Progenitor cell of endocrine pancreas (in vitro differentiated cells): ENCODE data around the gene PRTFDC1. TPM values are rescaled to one million over a fixed set of nuclear protein-coding genes. Genes with fewer than 3 reads are reported as not detected.

Experiments used
- DNase-seq: peaks from one replicate; pipeline ENCODE4 v3.0.0; 2021; ENCODE audit warnings: low spot score; ENCODE audit not compliant: unreplicated experiment
- H3K27ac Mint-ChIP-seq: 2 replicates; pipeline ENCODE4 v1.8.0; 2021; ENCODE audit warnings: mild to moderate bottlenecking, moderate library complexity, mixed read lengths
- H3K27me3 Mint-ChIP-seq: 2 replicates; pipeline ENCODE4 v1.8.0; 2021; ENCODE audit warnings: mixed read lengths
- H3K36me3 Mint-ChIP-seq: 2 replicates; pipeline ENCODE4 v1.8.0; 2022; ENCODE audit warnings: mixed read lengths; ENCODE audit not compliant: insufficient read depth
- H3K4me1 Mint-ChIP-seq: 2 replicates; pipeline ENCODE4 v1.8.0; 2021; ENCODE audit warnings: low read depth, mixed read lengths
- H3K4me3 Mint-ChIP-seq: 2 replicates; pipeline ENCODE4 v1.8.0; 2021; ENCODE audit warnings: low read depth, mild to moderate bottlenecking, moderate library complexity, mixed read lengths
- H3K9me3 Mint-ChIP-seq: 2 replicates; pipeline ENCODE4 v1.8.0; 2021; ENCODE audit warnings: low read depth, mixed read lengths
- total RNA-seq: library from RNA; stranded (reverse); gene quantifications from 2 replicates; pipeline ENCODE4 v1.2.1, GENCODE V29; 2021
- TF ChIP-seq, protein P1 (sequence below): fragments of 200-600 bp; sonication (generic); IDR thresholded peaks from one replicate; pipeline ENCODE4 v1.5.0; 2021; ENCODE audit warnings: antibody characterized with exemption, mild to moderate bottlenecking; ENCODE audit not compliant: unreplicated experiment

PRTFDC1 gene
- total RNA-seq, 1 donor from 2014 or later: 35.4 TPM

DNA sequence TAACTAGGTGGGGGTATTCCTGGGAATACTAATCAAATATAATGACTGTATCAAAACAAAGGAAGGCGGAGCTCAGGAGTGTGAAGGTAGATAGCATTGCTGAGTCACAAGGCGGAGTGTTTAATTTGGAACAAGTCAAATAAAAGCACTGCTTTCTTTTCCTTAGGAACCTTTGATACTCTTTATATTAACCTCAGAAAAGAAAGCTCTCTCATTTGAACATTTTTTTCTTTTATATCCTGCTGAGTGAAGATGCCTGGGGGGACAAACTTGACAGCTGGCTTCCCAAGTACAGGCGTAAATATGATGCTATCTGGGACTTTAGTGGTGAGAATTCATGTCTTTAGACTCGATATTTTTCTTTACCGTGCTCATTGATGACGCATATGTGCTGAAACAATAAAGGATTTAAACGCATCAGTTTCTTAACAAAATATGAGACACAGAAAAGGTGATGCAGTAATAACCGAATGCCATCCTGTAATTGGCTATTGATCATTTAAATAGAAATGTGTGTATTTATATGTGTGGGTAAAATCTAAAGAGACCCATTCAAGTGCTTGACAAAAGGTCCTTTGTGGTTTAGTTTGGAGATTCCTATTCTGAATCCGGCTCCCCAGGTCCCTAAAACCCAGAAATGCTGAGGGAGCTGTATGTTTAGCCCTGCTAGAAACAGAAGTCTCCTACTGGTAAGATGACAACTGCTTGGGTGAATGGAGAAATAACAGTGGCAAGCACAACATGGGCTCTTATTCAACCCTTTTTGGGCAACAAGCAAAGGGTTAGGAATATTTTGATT, 102.7 kb downstream of the PRTFDC1 start:
- H3K27me3 Mint-ChIP-seq: no peaks in the 10 kb centered on the region
- TF ChIP-seq, protein P1, sequence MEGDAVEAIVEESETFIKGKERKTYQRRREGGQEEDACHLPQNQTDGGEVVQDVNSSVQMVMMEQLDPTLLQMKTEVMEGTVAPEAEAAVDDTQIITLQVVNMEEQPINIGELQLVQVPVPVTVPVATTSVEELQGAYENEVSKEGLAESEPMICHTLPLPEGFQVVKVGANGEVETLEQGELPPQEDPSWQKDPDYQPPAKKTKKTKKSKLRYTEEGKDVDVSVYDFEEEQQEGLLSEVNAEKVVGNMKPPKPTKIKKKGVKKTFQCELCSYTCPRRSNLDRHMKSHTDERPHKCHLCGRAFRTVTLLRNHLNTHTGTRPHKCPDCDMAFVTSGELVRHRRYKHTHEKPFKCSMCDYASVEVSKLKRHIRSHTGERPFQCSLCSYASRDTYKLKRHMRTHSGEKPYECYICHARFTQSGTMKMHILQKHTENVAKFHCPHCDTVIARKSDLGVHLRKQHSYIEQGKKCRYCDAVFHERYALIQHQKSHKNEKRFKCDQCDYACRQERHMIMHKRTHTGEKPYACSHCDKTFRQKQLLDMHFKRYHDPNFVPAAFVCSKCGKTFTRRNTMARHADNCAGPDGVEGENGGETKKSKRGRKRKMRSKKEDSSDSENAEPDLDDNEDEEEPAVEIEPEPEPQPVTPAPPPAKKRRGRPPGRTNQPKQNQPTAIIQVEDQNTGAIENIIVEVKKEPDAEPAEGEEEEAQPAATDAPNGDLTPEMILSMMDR: no peak
- no peak for DNase-seq
- peaks cover 20% of the 10 kb centered on the region for H3K36me3 Mint-ChIP-seq
- H3K4me1 Mint-ChIP-seq: peaks cover 13% of the 10 kb centered on the region
- H3K27ac Mint-ChIP-seq: peak overlapping the region; percentile 89
- no peaks in the 10 kb centered on the region for H3K9me3 Mint-ChIP-seq
- H3K4me3 Mint-ChIP-seq: peak overlapping the region; percentile 8

- Mint-ChIP-seq H3K27me3 (no peaks in the 10 kb centered on the region), H3K9me3 (no peaks in the 10 kb centered on the region), H3K4me3 (no peak overlapping the region), H3K36me3 (peaks cover 16% of the 10 kb centered on the region), H3K27ac (peak overlapping the region; percentile 89), H3K4me1 (peaks cover 13% of the 10 kb centered on the region)
- no peak for DNase-seq
- TF ChIP-seq, protein P1: no peak
Measured at GRCh38 chr10:24849051-24849450, 103.4 kb downstream of the PRTFDC1 start.

GRCh38 chr10:24848195-24848594, 104.2 kb downstream of the PRTFDC1 start:
- H3K4me1 Mint-ChIP-seq: peaks cover 14% of the 10 kb centered on the region
- no peaks in the 10 kb centered on the region for H3K9me3 Mint-ChIP-seq
- TF ChIP-seq, protein P1: no peak
- no peak for DNase-seq
- H3K27me3 Mint-ChIP-seq: no peaks in the 10 kb centered on the region
- H3K27ac Mint-ChIP-seq: no peak overlapping the region
- no peak overlapping the region for H3K4me3 Mint-ChIP-seq
- peaks cover 16% of the 10 kb centered on the region for H3K36me3 Mint-ChIP-seq

DNA sequence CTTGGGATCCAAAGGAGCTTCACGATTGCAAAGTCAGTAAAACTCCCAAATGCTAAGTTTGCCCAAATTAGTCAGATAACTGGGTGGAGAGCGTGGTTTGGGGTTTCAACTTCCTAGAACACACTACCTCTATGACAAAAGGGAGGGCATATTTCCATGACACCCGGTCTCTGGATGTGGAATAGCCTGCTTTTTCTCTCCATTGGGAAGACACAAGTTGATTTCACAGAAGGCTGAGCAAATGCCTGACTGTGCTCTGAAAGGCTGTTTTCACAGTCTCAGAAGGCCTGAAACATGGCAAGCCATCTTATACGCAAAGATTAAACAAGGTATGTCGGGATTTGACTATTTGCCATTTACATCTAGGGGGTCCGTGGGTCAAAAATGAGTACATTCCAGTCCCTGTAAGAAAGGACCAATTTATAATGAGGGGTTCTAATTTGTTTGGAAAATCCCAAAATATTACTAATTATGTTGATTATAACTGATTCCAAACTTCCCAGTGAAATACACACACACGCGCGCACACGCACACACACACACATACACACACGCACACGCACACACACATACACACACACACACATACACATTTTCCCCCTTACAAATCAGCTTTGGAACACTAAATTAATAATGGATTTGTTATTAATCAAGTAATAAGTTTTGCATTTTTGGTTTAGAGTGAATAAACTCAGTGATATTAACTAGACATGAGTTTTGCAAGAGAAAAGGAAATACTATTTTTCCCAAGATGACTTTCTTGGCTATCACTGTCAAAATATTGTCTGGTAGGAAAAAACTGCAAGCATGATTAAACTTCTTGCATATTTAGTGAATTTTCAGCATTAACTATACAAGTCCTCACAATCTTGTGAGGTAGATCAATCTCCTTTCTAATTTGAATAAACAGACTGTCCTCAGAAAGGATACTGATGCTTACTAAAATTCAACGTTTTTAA, 105.0 kb downstream of the PRTFDC1 start:
- Mint-ChIP-seq H3K4me1 (peaks cover 14% of the 10 kb centered on the region), H3K27me3 (no peaks in the 10 kb centered on the region), H3K27ac (peak overlapping the region; percentile 20), H3K36me3 (peaks cover 13% of the 10 kb centered on the region), H3K4me3 (no peak overlapping the region), H3K9me3 (no peaks in the 10 kb centered on the region)
- TF ChIP-seq, protein P1: no peak
- no peak for DNase-seq

DNA sequence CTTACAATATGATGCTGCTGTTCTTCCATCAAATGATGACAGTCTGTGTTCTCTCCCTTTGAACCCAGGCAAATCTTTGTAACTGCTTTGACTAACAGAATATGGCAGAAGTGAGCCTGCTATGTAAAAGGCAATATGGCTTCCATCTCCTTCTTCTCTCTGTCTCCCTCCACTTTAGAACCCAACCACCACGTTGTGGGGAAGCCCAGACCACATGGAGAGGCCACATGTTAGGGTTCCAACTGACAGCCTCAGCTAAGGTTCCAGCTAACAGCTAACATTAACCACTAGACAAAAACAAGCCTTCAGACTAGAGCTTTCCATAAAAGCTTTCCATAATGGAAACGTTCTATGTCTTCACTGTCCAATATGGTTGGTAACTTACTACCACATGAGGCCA, 107.7 kb downstream of the PRTFDC1 start:
- TF ChIP-seq, protein P1: no peak
- Mint-ChIP-seq H3K9me3 (no peaks in the 10 kb centered on the region), H3K27me3 (no peaks in the 10 kb centered on the region), H3K36me3 (peaks cover 5% of the 10 kb centered on the region), H3K4me1 (peaks cover 10% of the 10 kb centered on the region), H3K27ac (no peak overlapping the region), H3K4me3 (no peak overlapping the region)
- DNase-seq: no peak
